ENCODE results near the gene TXNRD1. TPM values are rescaled to one million over a fixed set of nuclear protein-coding genes. Genes with fewer than 3 reads are reported as not detected.

The TXNRD1 gene
- total and polyA plus RNA-seq, 10 donors: 13.7 to 107 (median 56.8) TPM

GRCh38 chr12:104317538-104318210 is 102.1 kb downstream of the TXNRD1 start:
- TF ChIP-seq POLR2AphosphoS5 (IDR thresholded peaks at IDR 0.05): no peak
- TF ChIP-seq POLR2A (IDR thresholded peaks at IDR 0.05): no peak
- TF ChIP-seq CTCF (IDR thresholded peaks at IDR 0.05 in 8 of 11, conservative IDR thresholded peaks at IDR 0.05 in 3 of 11): no peak
- Histone ChIP-seq H3K27ac (no peak overlapping the region), H3K27me3 (replicated peaks in 1 of 7) (no peaks in the 10 kb centered on the region), H3K4me3 (no peak overlapping the region), H3K4me1 (peaks cover 0 to 4% (median 0%) of the 10 kb centered on the region in 6 donors), H3K36me3 (peaks cover 5 to 100% (median 82%) of the 10 kb centered on the region in 6 donors), H3K9me3 (no peaks in the 10 kb centered on the region)
- no peak for DNase-seq
- 93 to 97% (median 96%) methylated on average over 7 of the region's 7 CpGs for WGBS, 5 donors
- intact Hi-C loops (cut with DNase I; ENCODE audit: low total_unique reads): no loop called here

- Histone ChIP-seq H3K27ac (no peak overlapping the region), H3K4me3 (no peak overlapping the region), H3K4me1 (peaks cover 0 to 2% (median 0%) of the 10 kb centered on the region in 6 donors), H3K27me3 (replicated peaks in 1 of 7) (no peaks in the 10 kb centered on the region), H3K36me3 (peaks cover 0 to 91% (median 72%) of the 10 kb centered on the region in 6 donors), H3K9me3 (no peaks in the 10 kb centered on the region)
- TF ChIP-seq CTCF (IDR thresholded peaks at IDR 0.05 in 8 of 11, conservative IDR thresholded peaks at IDR 0.05 in 3 of 11) (no peak), POLR2AphosphoS5 (IDR thresholded peaks at IDR 0.05) (no peak), POLR2A (IDR thresholded peaks at IDR 0.05) (no peak)
- DNase-seq: no peak
- 94 to 100% (median 96%) methylated on average over 1 of the region's 1 CpG for WGBS, 5 donors
- intact Hi-C loops (cut with DNase I; ENCODE audit: low total_unique reads): no loop called here
Observed at GRCh38 chr12:104319028-104319427, 103.4 kb downstream of the TXNRD1 start.

GRCh38 chr12:104319918-104320626 is 104.5 kb downstream of the TXNRD1 start:
- Histone ChIP-seq H3K4me1 (no peaks in the 10 kb centered on the region), H3K27me3 (replicated peaks in 1 of 7) (no peaks in the 10 kb centered on the region), H3K4me3 (no peak overlapping the region), H3K9me3 (no peaks in the 10 kb centered on the region), H3K27ac (no peak overlapping the region), H3K36me3 (peaks cover 0 to 91% (median 71%) of the 10 kb centered on the region in 6 donors)
- TF ChIP-seq POLR2AphosphoS5 (IDR thresholded peaks at IDR 0.05): no peak
- TF ChIP-seq POLR2A (IDR thresholded peaks at IDR 0.05): no peak
- no peak for TF ChIP-seq CTCF (IDR thresholded peaks at IDR 0.05 in 8 of 11, conservative IDR thresholded peaks at IDR 0.05 in 3 of 11)
- no peak for DNase-seq
- intact Hi-C loops (cut with DNase I; ENCODE audit: low total_unique reads): no loop called here
- 83 to 97% (median 84%) methylated on average over 1 of the region's 1 CpG for WGBS, 5 donors

- Histone ChIP-seq H3K27me3 (replicated peaks in 1 of 7) (no peaks in the 10 kb centered on the region), H3K36me3 (peaks cover 0 to 91% (median 73%) of the 10 kb centered on the region in 6 donors), H3K4me1 (no peaks in the 10 kb centered on the region), H3K9me3 (no peaks in the 10 kb centered on the region), H3K27ac (no peak overlapping the region), H3K4me3 (no peak overlapping the region)
- intact Hi-C loops (cut with DNase I; ENCODE audit: low total_unique reads): no loop called here
- DNase-seq: no peak
- TF ChIP-seq POLR2A (IDR thresholded peaks at IDR 0.05) (no peak), CTCF (IDR thresholded peaks at IDR 0.05 in 8 of 11, conservative IDR thresholded peaks at IDR 0.05 in 3 of 11) (no peak), POLR2AphosphoS5 (IDR thresholded peaks at IDR 0.05) (no peak)
Observed at GRCh38 chr12:104320627-104321024, 105.0 kb downstream of the TXNRD1 start.

Measured in spleen (tissue), 11 donors.